NCI-H748 (cell line): ENCODE measurements around the gene ANKS1B.

Experiments
- DNase-seq: peaks from one replicate; lab custom pipeline; 2025; ENCODE audit not compliant: unreplicated experiment; lab: John Stamatoyannopoulos, UW

ANKS1B gene

GRCh38 chr12:98847242-98847641, 1137.5 kb downstream of the ANKS1B start:
- DNase-seq = no peak

GRCh38 chr12:98845957-98846356, 1138.8 kb downstream of the ANKS1B start:
- no peak for DNase-seq

GRCh38 chr12:98840325-98840724, 1144.4 kb downstream of the ANKS1B start:
- peak; percentile 22 for DNase-seq

GRCh38 chr12:98838231-98838647, 1146.5 kb downstream of the ANKS1B start:
- no peak for DNase-seq

- DNase-seq = peak; percentile 41
These were observed 1147.5 kb downstream of the ANKS1B start for GRCh38 chr12:98837134-98837752.

GRCh38 chr12:98830657-98831056, 1154.1 kb downstream of the ANKS1B start:
- DNase-seq = no peak

GRCh38 chr12:98828802-98829600, 1155.7 kb downstream of the ANKS1B start:
- no peak for DNase-seq

DNA sequence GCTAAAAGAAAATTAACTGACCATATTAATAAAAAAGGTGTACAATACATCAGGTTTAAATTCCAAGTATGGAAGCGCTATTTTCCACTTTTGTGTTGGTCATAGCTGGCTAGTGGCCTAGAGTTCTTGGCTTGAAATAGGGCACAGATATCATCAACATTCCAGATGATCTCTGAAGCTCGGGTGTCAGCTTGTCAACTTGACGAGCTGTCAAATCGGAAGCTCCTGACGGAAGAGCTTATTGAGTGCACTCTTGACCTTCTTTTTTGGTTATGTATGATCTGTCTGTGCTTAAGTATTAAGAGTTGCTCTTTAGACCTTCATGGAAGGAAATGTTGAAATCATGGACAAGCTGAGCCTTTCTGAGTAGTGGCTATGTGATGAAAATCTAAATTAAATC, 1161.7 kb downstream of the ANKS1B start:
- no peak for DNase-seq

DNA sequence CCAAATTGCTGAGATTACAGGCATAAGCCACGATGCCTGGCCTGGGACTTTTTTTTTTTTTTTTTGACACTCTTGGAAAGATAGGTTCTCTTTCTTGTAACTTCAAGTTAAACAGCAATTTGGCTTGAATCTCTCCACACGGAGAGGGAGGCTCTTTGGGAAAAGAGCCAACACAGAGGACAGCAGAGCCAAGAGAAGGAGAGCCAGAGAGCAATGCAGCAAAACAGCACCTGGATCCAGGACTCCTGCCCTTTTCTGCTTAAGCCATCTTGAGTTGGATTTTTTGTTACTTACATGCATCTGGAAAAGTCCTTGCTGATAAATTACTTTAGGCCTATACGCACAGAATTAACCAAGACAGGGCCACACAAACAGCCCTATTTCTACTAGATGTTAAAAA, 1162.9 kb downstream of the ANKS1B start:
- no peak for DNase-seq

- no peak for DNase-seq
These were observed 1163.5 kb downstream of the ANKS1B start for GRCh38 chr12:98821232-98821631.

- DNase-seq = no peak
These were observed 1164.8 kb downstream of the ANKS1B start for GRCh38 chr12:98819821-98820404.

- no peak for DNase-seq
These were observed 1165.7 kb downstream of the ANKS1B start for GRCh38 chr12:98819071-98819470.

- DNase-seq = no peak
These were observed 1166.5 kb downstream of the ANKS1B start for GRCh38 chr12:98818239-98818638.

- no peak for DNase-seq
These were observed 1167.0 kb downstream of the ANKS1B start for GRCh38 chr12:98817742-98818141.

GRCh38 chr12:98816720-98817119, 1168.0 kb downstream of the ANKS1B start:
- no peak for DNase-seq

- DNase-seq = no peak
These were observed 1170.5 kb downstream of the ANKS1B start for GRCh38 chr12:98814254-98814653.

DNA sequence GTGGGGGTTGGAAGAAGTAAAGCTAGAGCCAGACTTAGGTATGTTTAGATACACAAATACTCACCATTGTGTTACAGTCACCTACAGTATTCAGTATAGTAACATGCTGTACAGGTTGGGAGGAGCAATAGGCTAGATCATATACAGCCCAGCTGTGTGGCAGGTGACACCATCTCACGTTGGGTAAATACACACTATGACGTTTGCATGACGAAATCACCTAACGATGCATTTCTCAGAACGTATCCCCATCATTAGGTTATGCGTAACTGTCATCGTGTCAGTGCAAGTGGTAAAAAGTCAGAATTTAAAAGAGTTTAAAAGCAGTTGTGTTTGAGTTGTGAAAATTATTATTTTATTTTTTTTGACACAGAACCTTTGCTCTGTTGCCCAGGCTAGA, 1172.5 kb downstream of the ANKS1B start:
- no peak for DNase-seq

DNA sequence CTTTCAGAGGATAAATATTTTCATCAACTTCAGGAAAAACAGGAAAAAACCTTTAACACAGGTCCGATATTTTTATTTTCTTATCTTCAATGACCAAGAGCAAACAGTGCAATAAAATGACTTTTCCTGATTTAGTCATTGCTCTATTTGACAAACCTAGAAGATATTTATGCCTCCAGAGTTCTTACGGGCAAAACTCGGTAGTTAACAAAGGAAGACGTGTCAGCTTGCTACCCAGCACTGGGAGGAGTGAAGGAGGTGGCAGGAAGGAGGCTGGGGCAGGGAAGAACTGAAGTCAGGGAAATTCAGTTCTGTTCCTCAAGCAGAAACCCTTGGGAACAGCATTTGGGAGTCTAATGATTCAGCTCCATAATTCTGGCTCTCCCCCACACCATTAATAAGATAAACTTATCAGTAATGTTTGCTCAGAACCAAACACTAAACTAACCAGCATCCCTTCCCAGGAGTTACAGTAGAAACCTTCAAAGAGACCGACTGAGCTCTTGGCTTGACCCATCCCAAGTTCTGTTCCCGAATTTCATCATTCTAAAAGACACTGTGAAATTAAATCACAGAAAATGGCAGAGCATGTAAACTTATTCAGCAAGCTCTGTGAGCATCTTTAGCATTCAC, 1176.4 kb downstream of the ANKS1B start:
- no peak for DNase-seq

DNA sequence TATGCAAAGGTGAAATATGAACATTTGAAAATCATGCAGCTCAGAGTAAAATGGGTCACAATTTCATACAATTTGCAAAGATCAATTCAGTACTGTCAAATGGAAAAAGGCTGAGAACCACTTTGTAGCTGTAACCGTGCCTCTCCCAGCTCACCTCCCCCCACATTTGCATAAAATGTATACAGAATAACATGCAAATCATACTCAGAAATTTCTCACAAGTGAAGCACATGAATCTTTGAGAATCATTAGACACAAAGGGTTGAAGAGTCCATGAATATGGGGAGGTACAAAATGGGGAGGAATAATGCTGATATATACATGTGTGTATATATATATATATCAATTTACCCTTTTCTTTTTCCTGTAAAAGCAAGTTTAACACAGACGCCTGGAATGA, 1177.5 kb downstream of the ANKS1B start:
- DNase-seq = no peak

DNA sequence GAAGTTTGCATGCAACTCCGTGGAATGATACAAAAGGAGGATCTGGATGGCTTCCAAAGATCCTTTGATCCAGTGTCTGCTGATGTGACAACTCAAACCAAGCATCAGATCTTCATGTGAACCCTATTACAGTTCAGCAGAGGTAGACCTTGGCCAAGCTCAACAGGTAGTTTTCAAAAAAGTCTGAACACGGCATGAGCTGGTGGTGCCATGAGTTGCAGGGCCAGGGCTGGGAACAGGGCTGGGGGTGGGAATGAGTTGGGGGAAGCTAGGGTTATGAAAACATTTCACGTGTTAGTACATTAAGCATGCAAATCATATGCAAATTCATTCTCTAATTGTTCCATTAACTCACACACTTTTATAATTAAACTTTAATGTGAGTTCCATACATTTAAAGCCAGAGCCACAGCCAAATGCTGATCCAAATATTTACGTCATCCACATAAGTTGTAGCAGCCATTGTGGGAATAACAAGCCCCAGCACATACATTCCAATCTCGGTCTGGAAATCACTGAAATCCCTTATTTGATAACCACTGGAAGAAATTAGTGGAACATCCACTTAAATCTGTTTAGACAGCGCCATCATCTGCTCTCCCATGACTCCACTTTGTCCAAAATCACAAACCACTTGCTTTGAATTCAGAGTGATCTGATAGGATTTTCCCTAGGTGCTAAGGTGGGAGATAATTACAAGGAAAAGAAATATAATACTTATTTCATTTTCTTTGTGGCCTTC, 1181.1 kb downstream of the ANKS1B start:
- DNase-seq = no peak

- no peak for DNase-seq
These were observed 1184.9 kb downstream of the ANKS1B start for GRCh38 chr12:98799822-98800221.
